ENCODE measurements around the gene CYP26A1.

CYP26A1 gene

DNA sequence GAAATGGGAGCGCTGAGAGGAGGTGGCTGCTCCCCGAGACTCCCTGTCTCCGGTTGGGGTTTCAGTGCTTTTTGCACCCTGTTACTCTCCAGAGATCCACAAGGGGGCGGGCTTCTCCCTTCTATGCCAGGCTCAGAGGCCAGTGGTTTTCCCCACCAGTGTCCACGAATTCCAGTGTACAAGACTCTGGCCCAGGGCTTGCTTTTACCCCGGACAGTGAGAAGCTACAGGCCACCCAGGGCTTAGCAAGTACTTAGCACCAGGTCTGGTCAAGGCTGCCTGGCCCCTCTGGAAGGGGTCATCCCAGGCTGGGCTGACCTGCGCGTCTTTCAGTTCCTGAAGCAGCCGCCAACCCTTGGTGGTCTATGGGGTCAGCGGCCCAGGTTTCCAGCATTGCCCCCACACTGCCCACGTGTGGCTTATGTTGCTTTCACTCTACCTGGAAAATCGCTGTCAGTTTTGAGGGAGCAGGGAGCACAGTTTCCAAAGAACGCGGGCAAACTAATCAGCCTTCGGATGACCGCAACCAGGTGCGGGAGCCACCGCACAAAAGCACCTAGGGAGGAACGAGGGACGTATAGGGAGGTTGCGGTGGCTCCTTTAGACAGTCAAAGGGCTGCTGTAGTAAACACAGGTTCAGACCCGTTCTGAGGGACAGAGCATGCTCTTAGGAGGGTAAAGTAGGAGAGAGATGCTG is 6.8 kb downstream of the CYP26A1 start:
- Histone ChIP-seq H3K9me3 (ENCODE audit: insufficient read depth, low read length) (no peaks in the 10 kb centered on the region), H2AFZ (ENCODE audit: low read depth, low read length) (no peak overlapping the region), H4K20me1 (ENCODE audit: insufficient read depth, low read length) (no peaks in the 10 kb centered on the region), H3K4me3 (ENCODE audit: low read length) (peak overlapping the region; percentile 69), H3K36me3 (replicated peaks; ENCODE audit: low read depth, low read length) (no peaks in the 10 kb centered on the region), H3K27ac (ENCODE audit: low read length) (no peak overlapping the region), H3K4me1 (ENCODE audit: low read length) (peaks cover 8% of the 10 kb centered on the region), H3K4me2 (ENCODE audit: low read length) (peak overlapping the region; percentile 90), H3K79me2 (ENCODE audit: low read length) (no peaks in the 10 kb centered on the region), H3K9ac (ENCODE audit: low read length) (no peak overlapping the region), H3K27me3 (ENCODE audit: low read depth, low read length) (0 out of 2 replicates have a peak, but pooled peaks cover 3% of the 10 kb centered on the region)
- TF ChIP-seq, protein P1, sequence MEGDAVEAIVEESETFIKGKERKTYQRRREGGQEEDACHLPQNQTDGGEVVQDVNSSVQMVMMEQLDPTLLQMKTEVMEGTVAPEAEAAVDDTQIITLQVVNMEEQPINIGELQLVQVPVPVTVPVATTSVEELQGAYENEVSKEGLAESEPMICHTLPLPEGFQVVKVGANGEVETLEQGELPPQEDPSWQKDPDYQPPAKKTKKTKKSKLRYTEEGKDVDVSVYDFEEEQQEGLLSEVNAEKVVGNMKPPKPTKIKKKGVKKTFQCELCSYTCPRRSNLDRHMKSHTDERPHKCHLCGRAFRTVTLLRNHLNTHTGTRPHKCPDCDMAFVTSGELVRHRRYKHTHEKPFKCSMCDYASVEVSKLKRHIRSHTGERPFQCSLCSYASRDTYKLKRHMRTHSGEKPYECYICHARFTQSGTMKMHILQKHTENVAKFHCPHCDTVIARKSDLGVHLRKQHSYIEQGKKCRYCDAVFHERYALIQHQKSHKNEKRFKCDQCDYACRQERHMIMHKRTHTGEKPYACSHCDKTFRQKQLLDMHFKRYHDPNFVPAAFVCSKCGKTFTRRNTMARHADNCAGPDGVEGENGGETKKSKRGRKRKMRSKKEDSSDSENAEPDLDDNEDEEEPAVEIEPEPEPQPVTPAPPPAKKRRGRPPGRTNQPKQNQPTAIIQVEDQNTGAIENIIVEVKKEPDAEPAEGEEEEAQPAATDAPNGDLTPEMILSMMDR (IDR thresholded peaks at IDR 0.05; ENCODE audit: low read depth, low read length): peak; percentile 69
- no peak for TF ChIP-seq EZH2phosphoT487 (IDR thresholded peaks at IDR 0.05; ENCODE audit: low read depth)

DNA sequence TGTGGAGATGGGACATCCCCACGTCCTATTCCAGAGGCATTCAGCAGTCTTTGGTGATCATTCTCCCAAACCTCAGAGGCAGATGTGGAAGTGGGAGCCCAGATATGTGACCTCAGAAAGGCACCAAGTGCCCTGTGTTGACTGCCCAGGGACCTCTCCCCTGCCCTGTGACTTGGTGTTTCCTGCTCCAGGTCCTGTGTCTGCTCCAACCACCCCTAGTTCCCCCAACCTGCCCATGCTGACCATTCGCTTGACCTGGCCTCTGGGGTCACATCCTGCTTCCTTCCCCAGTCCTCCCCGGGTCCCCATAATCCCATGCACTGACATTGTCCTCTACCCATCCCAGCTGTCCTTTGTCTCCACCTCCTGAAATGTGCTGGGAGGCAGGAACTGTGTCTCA is 7.6 kb downstream of the CYP26A1 start:
- H3K4me3 ChIP-seq (ENCODE audit: low read length): no peak overlapping the region
- H3K4me2 ChIP-seq (ENCODE audit: low read length): no peak overlapping the region
- H3K4me1 ChIP-seq (ENCODE audit: low read length): peaks cover 3% of the 10 kb centered on the region; the same call in 1 of the 2 replicates
- no peaks in the 10 kb centered on the region for H3K79me2 ChIP-seq (ENCODE audit: low read length)
- no peaks in the 10 kb centered on the region for H4K20me1 ChIP-seq (ENCODE audit: insufficient read depth, low read length)
- H3K9ac ChIP-seq (ENCODE audit: low read length): no peak overlapping the region
- H3K36me3 ChIP-seq (replicated peaks; ENCODE audit: low read depth, low read length): no peaks in the 10 kb centered on the region
- TF ChIP-seq EZH2phosphoT487 (IDR thresholded peaks at IDR 0.05; ENCODE audit: low read depth): no peak
- TF ChIP-seq, protein P1 (IDR thresholded peaks at IDR 0.05; ENCODE audit: low read depth, low read length): no peak
- no peaks in the 10 kb centered on the region for H3K9me3 ChIP-seq (ENCODE audit: insufficient read depth, low read length)
- no peak overlapping the region for H3K27ac ChIP-seq (ENCODE audit: low read length)
- 0 out of 2 replicates have a peak, but pooled peaks cover 3% of the 10 kb centered on the region for H3K27me3 ChIP-seq (ENCODE audit: low read depth, low read length)
- H2AFZ ChIP-seq (ENCODE audit: low read depth, low read length): no peak overlapping the region

DNA sequence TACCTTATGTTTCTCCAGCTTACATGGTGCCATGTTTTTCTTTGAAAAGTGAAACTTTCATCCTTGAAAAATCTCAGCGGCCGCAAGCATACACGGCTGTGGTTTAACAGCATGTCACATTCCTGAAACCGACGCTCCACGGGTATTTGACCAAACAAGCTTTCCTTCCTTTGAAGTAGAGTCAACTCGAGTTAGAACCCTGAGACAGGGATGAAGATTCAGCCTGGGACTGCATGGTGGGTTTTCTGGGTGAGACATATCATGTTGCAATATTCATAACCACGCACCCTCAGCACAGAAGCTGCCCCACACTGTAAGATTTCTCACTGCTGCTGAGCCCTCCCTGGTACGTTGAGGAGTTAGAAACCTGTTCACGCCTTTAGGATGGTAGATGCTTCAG is 8.1 kb downstream of the CYP26A1 start:
- H3K79me2 ChIP-seq (ENCODE audit: low read length): no peaks in the 10 kb centered on the region
- no peak overlapping the region for H2AFZ ChIP-seq (ENCODE audit: low read depth, low read length)
- 0 out of 2 replicates have a peak, but pooled peaks cover under 1% of the 10 kb centered on the region for H3K27me3 ChIP-seq (ENCODE audit: low read depth, low read length)
- TF ChIP-seq EZH2phosphoT487 (IDR thresholded peaks at IDR 0.05; ENCODE audit: low read depth): no peak
- H4K20me1 ChIP-seq (ENCODE audit: insufficient read depth, low read length): no peaks in the 10 kb centered on the region
- H3K9ac ChIP-seq (ENCODE audit: low read length): no peak overlapping the region
- H3K4me2 ChIP-seq (ENCODE audit: low read length): no peak overlapping the region
- no peak overlapping the region for H3K4me3 ChIP-seq (ENCODE audit: low read length)
- no peaks in the 10 kb centered on the region for H3K36me3 ChIP-seq (replicated peaks; ENCODE audit: low read depth, low read length)
- peaks cover 3% of the 10 kb centered on the region; the same call in 1 of the 2 replicates for H3K4me1 ChIP-seq (ENCODE audit: low read length)
- H3K9me3 ChIP-seq (ENCODE audit: insufficient read depth, low read length): no peaks in the 10 kb centered on the region
- no peak overlapping the region for H3K27ac ChIP-seq (ENCODE audit: low read length)

DNA sequence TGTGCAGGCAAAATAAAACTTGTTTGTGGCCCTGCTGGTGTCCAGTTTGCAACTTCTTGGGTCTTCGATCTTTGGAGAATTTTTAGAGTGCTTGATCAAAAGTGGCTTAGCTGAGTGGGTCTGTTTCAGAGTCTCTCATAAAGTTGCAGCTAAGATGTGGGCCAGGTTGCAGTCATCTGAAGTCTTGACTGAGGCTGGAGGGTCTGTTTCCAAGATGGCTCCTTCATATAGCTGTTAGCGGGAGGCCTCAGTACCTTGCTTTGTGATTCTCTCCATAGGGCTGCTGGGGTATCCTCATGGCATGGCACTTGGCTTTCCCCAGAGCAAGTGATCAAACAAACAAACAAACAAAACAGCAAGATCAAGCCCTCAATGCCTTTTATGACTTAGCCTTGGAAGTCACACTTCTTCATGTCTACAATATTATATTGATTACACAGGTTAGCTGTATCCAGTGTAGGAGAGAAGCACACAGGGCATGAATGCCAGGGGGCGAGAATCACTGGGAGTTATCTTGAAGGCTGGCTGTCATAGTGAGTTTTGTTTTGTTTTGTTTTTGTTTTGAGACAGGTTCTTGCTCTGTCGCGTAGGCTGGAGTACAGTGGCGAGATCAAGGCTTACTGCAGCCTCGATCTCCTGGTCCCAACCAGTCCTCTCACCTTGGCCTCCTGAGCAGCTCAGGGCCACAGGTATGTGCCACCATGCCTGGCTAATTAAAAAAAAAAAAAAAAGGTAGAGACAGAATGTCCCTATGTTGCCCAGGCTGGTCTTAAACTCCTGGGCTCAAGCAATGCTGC is 10.2 kb downstream of the CYP26A1 start:
- Histone ChIP-seq H3K9ac (ENCODE audit: low read length) (no peak overlapping the region), H4K20me1 (ENCODE audit: insufficient read depth, low read length) (no peaks in the 10 kb centered on the region), H3K9me3 (ENCODE audit: insufficient read depth, low read length) (no peaks in the 10 kb centered on the region), H3K27ac (ENCODE audit: low read length) (no peak overlapping the region), H3K4me3 (ENCODE audit: low read length) (no peak overlapping the region), H2AFZ (ENCODE audit: low read depth, low read length) (no peak overlapping the region), H3K4me1 (ENCODE audit: low read length) (peaks cover 3% of the 10 kb centered on the region; the same call in 1 of the 2 replicates), H3K4me2 (ENCODE audit: low read length) (no peak overlapping the region), H3K27me3 (ENCODE audit: low read depth, low read length) (no peaks in the 10 kb centered on the region), H3K79me2 (ENCODE audit: low read length) (no peaks in the 10 kb centered on the region), H3K36me3 (replicated peaks; ENCODE audit: low read depth, low read length) (no peaks in the 10 kb centered on the region)
- TF ChIP-seq, protein P1 (IDR thresholded peaks at IDR 0.05; ENCODE audit: low read depth, low read length): no peak
- TF ChIP-seq EZH2phosphoT487 (IDR thresholded peaks at IDR 0.05; ENCODE audit: low read depth): no peak
